Activated CD4-positive, CD25-positive, alpha-beta regulatory T cell treated with anti-CD3 and anti-CD28 coated beads, Interleukin-2, amount 50 U/mL, for 24 hours (primary cell): ENCODE data around the gene TNFSF11.

ENCODE experiments used
- ATAC-seq, 2 donors: fragments of 150-1000 bp; cut with Tn5 transposase; one replicate each; pipeline ENCODE4 v1.10.0; 2021; ENCODE audit warnings: mild to moderate bottlenecking in 1 of 2, moderate library complexity in 1 of 2

Gene TNFSF11

GRCh38 chr13:42656161-42656560, 82.2 kb downstream of the TNFSF11 start:
- ATAC-seq: no peak

GRCh38 chr13:42656958-42657357, 83.0 kb downstream of the TNFSF11 start:
- ATAC-seq: no peak
